Type B pancreatic cell (in vitro differentiated cells): ENCODE measurements around the gene INPP5A. TPM values are rescaled to one million over a fixed set of nuclear protein-coding genes. Genes with fewer than 3 reads are reported as not detected.

Experiments used
- DNase-seq: peaks from one replicate; pipeline ENCODE4 v3.0.0; 2021; ENCODE audit warnings: mixed read lengths; ENCODE audit not compliant: unreplicated experiment; ENCODE audit errors: extremely low spot score
- H3K27ac Mint-ChIP-seq: 2 replicates; pipeline ENCODE4 v1.8.0; 2021; ENCODE audit warnings: mild to moderate bottlenecking, mixed read lengths
- H3K27me3 Mint-ChIP-seq: 2 replicates; pipeline ENCODE4 v1.8.0; 2021; ENCODE audit warnings: mixed read lengths
- H3K36me3 Mint-ChIP-seq: 2 replicates; pipeline ENCODE4 v1.8.0; 2021; ENCODE audit warnings: mixed read lengths
- H3K4me1 Mint-ChIP-seq: one replicate; pipeline ENCODE4 v1.8.0; 2021; ENCODE audit warnings: mixed read lengths; ENCODE audit not compliant: unreplicated experiment
- H3K4me3 Mint-ChIP-seq: 2 replicates; pipeline ENCODE4 v1.8.0; 2021; ENCODE audit warnings: mild to moderate bottlenecking, mixed read lengths
- H3K9me3 Mint-ChIP-seq: 2 replicates; pipeline ENCODE4 v1.8.0; 2021; ENCODE audit warnings: mixed read lengths
- total RNA-seq: library from RNA; stranded (reverse); gene quantifications from 2 replicates; pipeline ENCODE4 v1.2.1, GENCODE V29; 2021; ENCODE audit warnings: low replicate concordance
- TF ChIP-seq, protein P1 (sequence below): fragments of 200-600 bp; sonication (generic); conservative IDR thresholded peaks from 2 replicates; pipeline ENCODE4 v1.5.0; 2021; ENCODE audit warnings: antibody characterized with exemption, mild to moderate bottlenecking

Gene INPP5A
- total RNA-seq, 1 donor from 2014 or later: 26.6 TPM

DNA sequence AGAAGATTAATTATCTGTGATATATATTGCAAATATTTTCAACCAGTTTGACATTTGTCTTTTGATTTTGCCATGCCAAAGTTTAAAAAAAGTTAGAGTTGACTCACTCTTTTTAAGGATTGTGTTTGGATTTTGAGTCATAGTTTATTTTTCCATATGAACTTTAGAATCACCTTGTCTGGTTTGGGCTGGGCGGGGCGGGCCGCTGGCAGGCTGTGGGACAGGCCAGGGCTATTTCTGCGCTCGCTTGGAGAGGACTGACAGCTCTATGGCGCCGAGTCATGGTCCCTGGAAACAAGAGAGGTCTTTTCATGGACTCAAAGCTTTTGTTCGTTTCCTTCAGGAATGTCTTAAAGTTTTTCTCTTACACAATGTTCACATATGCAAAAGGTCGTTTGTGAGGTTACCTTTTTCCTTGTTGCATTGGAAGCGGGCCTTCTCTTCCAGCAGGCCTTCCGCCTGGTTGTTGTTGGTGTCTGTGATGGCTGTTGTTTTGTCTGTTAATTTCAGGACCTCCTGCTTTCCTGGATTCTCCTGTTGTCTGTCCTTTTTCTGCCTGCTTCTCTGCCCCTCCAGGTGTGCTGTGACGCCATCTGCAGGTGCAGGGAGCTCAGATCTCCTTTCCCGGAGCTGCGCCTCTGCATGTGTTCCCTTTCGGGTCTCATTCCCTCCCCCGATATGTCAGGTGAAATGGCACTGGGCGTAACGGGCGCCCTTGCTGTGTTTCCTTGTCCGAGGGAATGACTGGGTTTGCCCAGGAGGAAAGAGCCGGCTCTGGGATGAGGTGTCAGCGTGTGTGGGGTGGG lies 53.8 kb downstream of the INPP5A start:
- H3K9me3 Mint-ChIP-seq: no peaks in the 10 kb centered on the region
- H3K4me1 Mint-ChIP-seq: peaks cover 42% of the 10 kb centered on the region
- TF ChIP-seq, protein P1, sequence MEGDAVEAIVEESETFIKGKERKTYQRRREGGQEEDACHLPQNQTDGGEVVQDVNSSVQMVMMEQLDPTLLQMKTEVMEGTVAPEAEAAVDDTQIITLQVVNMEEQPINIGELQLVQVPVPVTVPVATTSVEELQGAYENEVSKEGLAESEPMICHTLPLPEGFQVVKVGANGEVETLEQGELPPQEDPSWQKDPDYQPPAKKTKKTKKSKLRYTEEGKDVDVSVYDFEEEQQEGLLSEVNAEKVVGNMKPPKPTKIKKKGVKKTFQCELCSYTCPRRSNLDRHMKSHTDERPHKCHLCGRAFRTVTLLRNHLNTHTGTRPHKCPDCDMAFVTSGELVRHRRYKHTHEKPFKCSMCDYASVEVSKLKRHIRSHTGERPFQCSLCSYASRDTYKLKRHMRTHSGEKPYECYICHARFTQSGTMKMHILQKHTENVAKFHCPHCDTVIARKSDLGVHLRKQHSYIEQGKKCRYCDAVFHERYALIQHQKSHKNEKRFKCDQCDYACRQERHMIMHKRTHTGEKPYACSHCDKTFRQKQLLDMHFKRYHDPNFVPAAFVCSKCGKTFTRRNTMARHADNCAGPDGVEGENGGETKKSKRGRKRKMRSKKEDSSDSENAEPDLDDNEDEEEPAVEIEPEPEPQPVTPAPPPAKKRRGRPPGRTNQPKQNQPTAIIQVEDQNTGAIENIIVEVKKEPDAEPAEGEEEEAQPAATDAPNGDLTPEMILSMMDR: no peak
- no peak for DNase-seq
- no peaks in the 10 kb centered on the region for H3K27me3 Mint-ChIP-seq
- H3K36me3 Mint-ChIP-seq: peaks cover 3% of the 10 kb centered on the region
- peak overlapping the region; percentile 23 for H3K4me3 Mint-ChIP-seq
- peak overlapping the region; percentile 50 for H3K27ac Mint-ChIP-seq

DNA sequence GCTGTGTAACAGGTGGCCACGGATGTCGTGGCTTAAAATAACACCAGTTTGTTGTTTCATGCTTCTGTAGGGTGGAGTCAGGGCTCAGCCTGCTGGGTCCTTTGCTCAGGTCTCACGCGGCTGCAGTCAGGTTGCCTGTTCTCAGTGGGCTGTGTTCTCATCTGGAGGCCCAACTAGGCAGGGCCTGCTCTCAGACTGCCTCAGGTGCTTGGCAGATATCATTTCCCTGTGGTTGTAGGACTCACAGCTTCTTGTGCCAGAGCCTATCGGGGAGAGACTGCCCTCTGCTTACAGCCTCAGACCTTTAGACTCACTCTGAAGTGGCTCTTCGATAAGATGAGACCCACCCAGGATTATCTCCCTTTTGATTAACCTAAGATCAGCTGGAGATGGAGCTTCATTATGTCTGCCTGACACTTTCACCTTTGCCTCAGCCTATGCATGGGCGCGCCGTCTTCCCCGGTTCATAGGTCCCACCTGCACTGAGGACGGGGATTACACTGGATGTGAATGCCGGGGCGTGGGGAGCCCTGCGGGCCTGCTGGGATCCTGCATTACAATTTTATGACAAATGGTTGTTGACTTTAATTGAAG lies 55.3 kb downstream of the INPP5A start:
- H3K27me3 Mint-ChIP-seq: no peaks in the 10 kb centered on the region

DNA sequence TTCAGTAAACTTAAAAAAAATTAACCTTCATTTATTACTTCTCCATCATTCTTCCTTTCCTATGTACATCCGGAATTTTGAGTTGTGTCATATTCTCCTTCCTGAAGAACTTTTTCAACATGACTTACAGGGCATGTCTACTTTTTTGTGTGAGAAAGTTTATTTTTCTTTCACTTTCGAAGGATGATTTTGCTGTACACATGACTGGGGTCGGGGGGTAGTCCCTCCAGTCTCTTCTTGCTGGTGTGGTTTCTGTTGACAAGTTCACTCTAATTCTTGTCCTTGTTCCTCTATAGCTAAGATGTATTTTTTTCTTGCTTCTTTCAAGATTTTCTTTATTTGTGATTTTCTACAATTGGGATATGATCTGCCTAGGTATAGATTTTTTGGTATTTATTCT lies 55.8 kb downstream of the INPP5A start:
- no peaks in the 10 kb centered on the region for H3K9me3 Mint-ChIP-seq
- TF ChIP-seq, protein P1: no peak
- H3K27me3 Mint-ChIP-seq: no peaks in the 10 kb centered on the region
- DNase-seq: no peak
- H3K27ac Mint-ChIP-seq: no peak overlapping the region
- H3K36me3 Mint-ChIP-seq: no peaks in the 10 kb centered on the region
- H3K4me1 Mint-ChIP-seq: peaks cover 48% of the 10 kb centered on the region
- H3K4me3 Mint-ChIP-seq: no peak overlapping the region

More for the DNA sequence above, 55.3 kb downstream of the INPP5A start:
- TF ChIP-seq, protein P1: no peak
- no peaks in the 10 kb centered on the region for H3K9me3 Mint-ChIP-seq
- H3K27ac Mint-ChIP-seq: no peak overlapping the region
- no peaks in the 10 kb centered on the region for H3K36me3 Mint-ChIP-seq
- DNase-seq: no peak
- H3K4me1 Mint-ChIP-seq: peaks cover 48% of the 10 kb centered on the region
- no peak overlapping the region for H3K4me3 Mint-ChIP-seq

DNA sequence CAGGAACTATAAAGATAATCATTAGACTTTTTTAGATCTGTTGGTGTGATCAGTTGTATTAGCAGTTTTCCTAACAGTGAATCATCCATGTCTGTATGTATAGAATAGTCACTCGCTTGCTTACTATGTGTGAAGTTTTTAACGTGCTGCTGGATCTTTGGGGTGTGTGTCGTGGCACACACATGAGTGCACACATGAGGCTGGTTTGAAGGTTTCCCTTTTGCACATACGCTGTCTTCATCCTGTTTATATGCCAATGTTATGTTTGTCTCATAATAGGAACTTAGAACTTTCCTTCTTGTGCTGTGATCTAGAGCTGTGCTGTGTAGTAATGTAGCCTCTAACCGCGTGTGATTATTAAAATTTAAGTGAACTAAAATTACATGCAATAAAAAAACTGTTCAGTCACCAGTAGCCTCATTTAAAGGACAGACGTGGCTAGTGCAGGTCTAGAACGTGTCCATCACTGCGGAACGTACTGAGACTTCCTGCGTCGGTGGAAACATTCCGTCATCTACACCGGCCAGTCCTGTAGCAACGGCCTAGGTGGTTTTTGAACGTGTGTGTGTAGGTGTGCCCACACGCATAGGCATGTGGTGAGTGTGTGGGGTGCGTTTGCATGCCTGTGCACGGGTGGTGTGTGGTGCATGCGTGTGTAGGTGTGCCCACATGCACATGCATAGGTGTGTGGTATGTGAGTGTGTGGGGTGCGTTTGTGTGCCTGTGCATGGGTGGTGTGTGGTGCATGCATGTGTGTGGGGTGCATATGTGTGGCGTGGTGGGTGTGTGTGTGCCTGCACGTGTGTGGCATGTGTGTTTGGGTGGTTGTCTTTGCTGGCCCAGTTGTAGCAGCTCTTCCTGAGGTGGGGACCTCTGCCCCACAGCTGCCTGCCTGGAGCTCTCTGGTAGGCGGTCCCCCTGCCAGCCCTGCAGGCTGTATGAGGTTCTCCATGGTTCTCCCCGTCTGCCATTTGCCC lies 56.6 kb downstream of the INPP5A start:
- Mint-ChIP-seq H3K27ac (no peak overlapping the region), H3K9me3 (no peaks in the 10 kb centered on the region), H3K4me3 (no peak overlapping the region), H3K36me3 (no peaks in the 10 kb centered on the region), H3K27me3 (no peaks in the 10 kb centered on the region), H3K4me1 (peaks cover 48% of the 10 kb centered on the region)
- TF ChIP-seq, protein P1: no peak
- DNase-seq: no peak

DNA sequence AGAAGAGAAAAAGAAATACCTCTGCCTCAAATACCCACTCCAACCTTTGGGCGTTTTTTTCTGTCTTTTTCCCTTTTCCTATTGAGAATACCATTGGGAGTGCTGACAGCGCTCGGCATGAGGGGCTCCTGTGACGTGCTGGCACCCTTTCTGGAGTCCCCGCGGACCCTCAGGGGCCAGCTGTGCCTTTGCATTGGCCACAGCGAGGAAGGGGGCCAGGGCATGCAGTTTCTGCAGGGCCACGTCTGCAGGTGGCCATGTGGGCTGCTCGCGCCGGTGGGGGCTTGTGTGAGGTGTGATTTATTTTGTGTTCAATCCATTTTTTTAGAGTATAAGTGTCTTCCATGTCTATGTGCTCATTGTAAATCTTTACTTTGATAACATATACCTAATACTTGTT lies 57.4 kb downstream of the INPP5A start:
- TF ChIP-seq, protein P1: no peak
- Mint-ChIP-seq H3K4me3 (no peak overlapping the region), H3K9me3 (peaks cover 1% of the 10 kb centered on the region), H3K27ac (no peak overlapping the region), H3K4me1 (peaks cover 48% of the 10 kb centered on the region), H3K36me3 (peaks cover under 1% of the 10 kb centered on the region), H3K27me3 (no peaks in the 10 kb centered on the region)
- DNase-seq: no peak
